OCI-LY7 (cell line): ENCODE measurements around the gene LRRC55. TPM values are rescaled to one million over a fixed set of nuclear protein-coding genes. Genes with fewer than 3 reads are reported as not detected.

Experiments used
- BruUV-seq: library from RNA; stranded (reverse); fragments of 400-500 nt; replicated peaks from 2 replicates; lab custom pipeline; 2021; lab: Mats Ljungman, UMichigan
- CTCF ChIA-PET: fragments of 300-600 bp; sonication (Branson Sonifier 250); formaldehyde crosslinking; loops from one replicate; lab custom pipeline; 2022; ENCODE audit warnings: antibody characterized with exemption; ENCODE audit not compliant: unreplicated experiment; lab: Charles Lee
- POLR2A ChIA-PET: fragments of 300-600 bp; sonication (Branson Sonifier 250); formaldehyde crosslinking; loops from one replicate; lab custom pipeline; 2022; ENCODE audit warnings: antibody characterized with exemption; lab: Charles Lee
- DNase-seq: peaks from one replicate; pipeline ENCODE4 v3.0.0-alpha.2; 2015; ENCODE audit warnings: low spot score
- H2AFZ ChIP-seq: fragments of 200-600 bp; sonication (generic), shearing (Covaris generic); 2 replicates; pipeline ENCODE4 v1.6.1; 2014; ENCODE audit warnings: mild to moderate bottlenecking, antibody characterized with exemption, low read length, moderate library complexity
- H3K27ac ChIP-seq: fragments of 200-600 bp; sonication (generic); 2 replicates; pipeline ENCODE4 v1.5.1; 2014; ENCODE audit warnings: mixed run types, low read depth, mild to moderate bottlenecking, moderate library complexity, low read length, inconsistent platforms; ENCODE audit not compliant: poor library complexity, severe bottlenecking
- H3K36me3 ChIP-seq: fragments of 200-600 bp; sonication (generic); 2 replicates; pipeline ENCODE4 v1.6.1; 2014; ENCODE audit warnings: mild to moderate bottlenecking, antibody characterized with exemption, low read length, moderate library complexity, mixed read lengths; ENCODE audit not compliant: insufficient read depth
- H3K4me1 ChIP-seq: fragments of 200-600 bp; sonication (generic); 2 replicates; pipeline ENCODE4 v1.5.1; 2014; ENCODE audit warnings: mild to moderate bottlenecking, low read length; ENCODE audit not compliant: insufficient read depth, poor library complexity, severe bottlenecking
- H3K4me2 ChIP-seq: fragments of 200-600 bp; sonication (generic); 2 replicates; pipeline ENCODE4 v1.6.1; 2014; ENCODE audit warnings: mild to moderate bottlenecking, low read length
- H3K4me3 ChIP-seq: fragments of 200-600 bp; sonication (generic); 2 replicates; pipeline ENCODE4 v1.5.1; 2014; ENCODE audit warnings: mild to moderate bottlenecking, low read depth, low read length; ENCODE audit not compliant: poor library complexity, severe bottlenecking
- H3K79me2 ChIP-seq: fragments of 200-600 bp; sonication (generic); 2 replicates; pipeline ENCODE4 v1.6.1; 2016; ENCODE audit warnings: low read depth, mild to moderate bottlenecking, low read length, moderate library complexity, mixed read lengths; ENCODE audit not compliant: insufficient read depth
- H3K9me2 ChIP-seq: fragments of 200-600 bp; sonication (generic); 2 replicates; pipeline ENCODE4 v1.6.1; 2016; ENCODE audit warnings: mild to moderate bottlenecking, low read length, mixed read lengths; ENCODE audit not compliant: insufficient read depth
- H3K9me3 ChIP-seq: fragments of 200-600 bp; sonication (generic); 2 replicates; pipeline ENCODE4 v1.6.1; 2014; ENCODE audit warnings: mild to moderate bottlenecking, mixed run types, low read length, mixed read lengths
- H4K20me1 ChIP-seq: fragments of 200-600 bp; sonication (generic); 2 replicates; pipeline ENCODE4 v1.6.1; 2014; ENCODE audit warnings: mild to moderate bottlenecking, antibody characterized with exemption, low read length, moderate library complexity, mixed read lengths; ENCODE audit not compliant: insufficient read depth
- EZH2phosphoT487 ChIP-seq: fragments of 200-600 bp; sonication (generic); IDR thresholded peaks from 2 replicates; pipeline ENCODE4 v1.6.1; 2018; ENCODE audit warnings: low read depth, borderline replicate concordance, mild to moderate bottlenecking, mixed run types, antibody characterized with exemption, low read length, moderate library complexity, mixed read lengths
- intact Hi-C: fragments of 100-400 bp; cut with micrococcal nuclease; formaldehyde crosslinking; loops from one replicate; pipeline ENCODE4 v1.10.0; 2022; ENCODE audit not compliant: unreplicated experiment
- total RNA-seq, 2 experiments: library from RNA; depleted of rRNA in 1 of 2; stranded (reverse); fragments of >200 nt in 1 of 2; shearing (Covaris generic) in 1 of 2; gene quantifications; 2 replicates each; pipeline ENCODE4 v1.2.3, GENCODE V29; 2014 to 2022
- TF ChIP-seq, protein P1 (sequence below): fragments of 200-600 bp; sonication (generic); conservative IDR thresholded peaks from 2 replicates; pipeline ENCODE4 v1.5.1; 2014; ENCODE audit warnings: mild to moderate bottlenecking, antibody characterized with exemption, low read length, moderate library complexity, mixed read lengths

Gene LRRC55
- total RNA-seq, 2 experiments from 2014 or later = not detected

- Histone ChIP-seq H2AFZ (no peak overlapping the region), H3K4me3 (no peak overlapping the region), H3K27ac (no peak overlapping the region), H3K4me1 (no peaks in the 10 kb centered on the region), H4K20me1 (no peaks in the 10 kb centered on the region), H3K4me2 (no peak overlapping the region), H3K9me2 (no peaks in the 10 kb centered on the region), H3K79me2 (no peaks in the 10 kb centered on the region), H3K9me3 (no peaks in the 10 kb centered on the region), H3K36me3 (no peaks in the 10 kb centered on the region)
- TF ChIP-seq, protein P1, sequence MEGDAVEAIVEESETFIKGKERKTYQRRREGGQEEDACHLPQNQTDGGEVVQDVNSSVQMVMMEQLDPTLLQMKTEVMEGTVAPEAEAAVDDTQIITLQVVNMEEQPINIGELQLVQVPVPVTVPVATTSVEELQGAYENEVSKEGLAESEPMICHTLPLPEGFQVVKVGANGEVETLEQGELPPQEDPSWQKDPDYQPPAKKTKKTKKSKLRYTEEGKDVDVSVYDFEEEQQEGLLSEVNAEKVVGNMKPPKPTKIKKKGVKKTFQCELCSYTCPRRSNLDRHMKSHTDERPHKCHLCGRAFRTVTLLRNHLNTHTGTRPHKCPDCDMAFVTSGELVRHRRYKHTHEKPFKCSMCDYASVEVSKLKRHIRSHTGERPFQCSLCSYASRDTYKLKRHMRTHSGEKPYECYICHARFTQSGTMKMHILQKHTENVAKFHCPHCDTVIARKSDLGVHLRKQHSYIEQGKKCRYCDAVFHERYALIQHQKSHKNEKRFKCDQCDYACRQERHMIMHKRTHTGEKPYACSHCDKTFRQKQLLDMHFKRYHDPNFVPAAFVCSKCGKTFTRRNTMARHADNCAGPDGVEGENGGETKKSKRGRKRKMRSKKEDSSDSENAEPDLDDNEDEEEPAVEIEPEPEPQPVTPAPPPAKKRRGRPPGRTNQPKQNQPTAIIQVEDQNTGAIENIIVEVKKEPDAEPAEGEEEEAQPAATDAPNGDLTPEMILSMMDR = no peak
- TF ChIP-seq EZH2phosphoT487 = no peak
- ChIA-PET CTCF (no interaction called here), POLR2A (interaction anchor here (0.6 kb wide), 1 partner anchor 392 kb away, joined by 5 read pairs; no protein-coding TSS in a partner anchor)
- intact Hi-C loops = no loop called here
- BruUV-seq = no TSS peak
- DNase-seq = no peak
Measured at GRCh38 chr11:57146301-57146700, 35.5 kb upstream of the LRRC55 start.

DNA sequence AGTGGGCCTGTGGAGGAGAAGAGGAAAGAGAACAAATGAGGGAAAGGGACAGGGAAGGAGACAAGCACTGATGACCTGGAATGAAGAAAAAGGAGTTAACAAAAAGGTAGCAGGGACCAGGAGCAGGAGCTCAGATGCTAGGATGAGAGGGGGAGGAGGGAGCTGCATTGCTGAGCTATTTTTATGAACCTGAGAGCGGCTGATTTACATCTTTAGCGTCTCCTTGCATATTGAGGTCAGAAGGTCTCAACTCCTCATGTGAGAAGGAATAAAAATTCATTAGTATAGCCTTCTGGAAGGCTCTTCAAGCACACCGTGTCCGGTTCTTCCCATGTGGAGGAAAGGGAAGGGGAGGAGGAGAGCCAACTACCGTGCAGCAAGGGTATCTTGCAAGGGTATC is 33.1 kb upstream of the LRRC55 start:
- no peak for TF ChIP-seq EZH2phosphoT487
- TF ChIP-seq, protein P1 = no peak
- Histone ChIP-seq H2AFZ (no peak overlapping the region), H3K36me3 (no peaks in the 10 kb centered on the region), H3K9me2 (no peaks in the 10 kb centered on the region), H3K27ac (no peak overlapping the region), H4K20me1 (no peaks in the 10 kb centered on the region), H3K4me1 (no peaks in the 10 kb centered on the region), H3K9me3 (no peaks in the 10 kb centered on the region), H3K79me2 (no peaks in the 10 kb centered on the region), H3K4me3 (no peak overlapping the region), H3K4me2 (no peak overlapping the region)
- CTCF ChIA-PET = no interaction called here
- POLR2A ChIA-PET = interaction anchor here (0.6 kb wide), 1 partner anchor 240 kb away, joined by 10 read pairs; no protein-coding TSS in a partner anchor
- no TSS peak for BruUV-seq
- intact Hi-C loops = no loop called here
- no peak for DNase-seq

- ChIA-PET CTCF (no interaction called here), POLR2A (no interaction called here)
- Histone ChIP-seq H3K36me3 (no peaks in the 10 kb centered on the region), H2AFZ (no peak overlapping the region), H3K9me2 (no peaks in the 10 kb centered on the region), H3K79me2 (no peaks in the 10 kb centered on the region), H3K4me1 (peaks cover 2% of the 10 kb centered on the region), H3K4me2 (no peak overlapping the region), H3K9me3 (no peaks in the 10 kb centered on the region), H4K20me1 (no peaks in the 10 kb centered on the region), H3K4me3 (no peak overlapping the region), H3K27ac (no peak overlapping the region)
- DNase-seq = no peak
- no peak for TF ChIP-seq EZH2phosphoT487
- TF ChIP-seq, protein P1 = no peak
- intact Hi-C loops = no loop called here
- no TSS peak for BruUV-seq
Measured at GRCh38 chr11:57150454-57150917, 31.3 kb upstream of the LRRC55 start.
